Measurements from ENCODE around the gene TRPC4AP.
"Not testable (repeated sequence)": the region's sequence is repeated elsewhere in the genome, so short reads cannot be mapped to it uniquely, and the experiment has no call there.

The TRPC4AP gene

DNA sequence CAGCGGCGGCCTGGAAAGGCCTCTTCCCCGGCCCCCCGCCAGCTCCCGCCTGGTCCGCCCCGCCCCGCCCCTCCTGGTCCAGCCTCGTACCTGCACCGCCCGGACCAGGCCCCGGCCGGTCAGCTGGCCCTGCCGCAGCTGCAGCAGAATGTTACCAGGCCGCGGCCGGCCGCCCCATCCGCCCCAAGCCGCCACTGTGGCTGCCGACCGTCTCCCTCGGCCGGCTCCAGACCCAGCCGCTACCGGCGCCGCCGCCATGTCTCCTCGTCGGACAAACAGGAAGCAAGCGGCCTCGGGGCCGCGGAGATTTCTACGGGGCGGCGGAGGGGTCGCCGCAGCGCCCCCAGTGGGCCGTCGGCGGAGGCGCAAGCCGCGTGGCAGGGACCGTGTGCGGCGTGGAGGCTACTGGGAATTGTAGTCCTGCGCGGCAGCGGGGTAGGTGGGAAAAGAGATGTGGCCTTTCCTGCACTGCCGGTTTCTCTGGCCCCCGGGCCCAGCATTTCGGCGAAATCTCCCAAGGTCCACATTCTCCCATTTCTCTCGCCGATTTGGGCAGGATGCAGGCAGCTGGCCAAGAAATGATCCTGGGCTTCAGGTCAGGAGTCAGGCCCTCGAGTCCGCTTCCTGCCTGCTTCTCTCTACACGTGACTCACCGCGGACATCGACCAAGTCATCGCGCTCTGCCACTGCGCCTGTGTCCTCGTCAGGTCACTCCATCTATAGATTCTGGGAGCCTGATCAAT, at the start of gene TRPC4AP:
Gene TRPC4AP (minus strand): TSS at position 284 of the 743 bp plus-strand sequence. CDS start 26 bp downstream, at position 258.
- peak; percentile 87 for DNase-seq

GRCh38 chr20:35135867-35136586, 43.4 kb upstream of the TRPC4AP start:
- DNase-seq: no peak

DNA sequence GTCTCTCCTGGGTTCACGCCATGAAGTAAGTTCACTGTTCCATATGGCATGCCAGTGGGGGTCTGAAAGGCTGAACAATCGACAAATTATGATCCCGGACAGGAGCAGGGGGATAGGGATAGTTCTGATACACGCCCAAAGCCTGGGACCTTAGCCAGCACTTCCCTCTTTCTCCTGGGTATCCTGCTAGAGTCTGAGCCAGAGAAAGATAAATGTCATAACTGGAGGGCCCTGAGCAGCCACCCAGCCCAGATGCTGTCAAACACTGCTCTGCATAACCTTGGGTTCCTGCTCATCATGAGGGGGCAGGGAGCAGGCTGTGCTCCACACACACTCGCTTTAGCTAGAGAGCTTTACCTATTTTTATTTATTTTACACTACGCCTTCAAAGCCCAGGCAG, 42.3 kb upstream of the TRPC4AP start:
- DNase-seq: no peak

DNA sequence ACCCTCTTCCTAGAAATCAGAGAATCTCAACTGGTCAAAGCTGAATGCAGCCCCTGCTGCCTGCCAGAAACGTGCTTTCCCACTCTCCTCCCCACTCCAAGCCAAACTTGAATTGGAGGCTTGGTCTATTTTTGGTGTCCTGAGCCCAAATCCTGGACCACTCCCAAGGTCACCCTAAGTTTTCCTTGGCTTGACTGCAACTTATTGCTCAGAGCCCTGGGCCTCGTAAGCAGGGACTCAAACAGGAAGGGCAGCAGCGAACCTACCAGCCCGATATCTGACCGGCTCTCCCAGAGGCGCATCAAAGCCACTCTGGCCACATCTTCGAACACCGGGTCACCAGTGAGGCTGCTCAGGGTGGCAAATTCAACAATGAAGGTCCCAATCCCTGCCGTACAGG, 41.9 kb upstream of the TRPC4AP start:
- no peak for DNase-seq

DNA sequence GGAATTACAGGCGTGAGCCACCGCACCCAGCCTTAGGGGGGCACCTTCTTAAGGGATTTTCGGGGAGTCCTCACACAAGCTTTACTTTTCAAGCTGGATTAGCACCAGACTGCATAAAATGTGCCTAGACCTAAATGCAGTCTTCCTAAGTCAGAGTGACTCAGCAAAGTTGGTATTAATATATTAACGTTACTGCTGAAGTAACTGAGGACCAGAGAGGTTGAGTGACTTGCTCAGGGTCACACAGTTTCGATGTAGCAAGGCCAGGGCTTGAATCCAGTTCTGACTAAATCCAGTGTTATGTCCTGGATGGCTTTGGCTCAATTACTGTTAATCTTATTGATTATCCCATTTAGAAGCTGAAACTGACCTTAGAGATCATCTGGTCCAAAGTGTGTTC, 41.1 kb upstream of the TRPC4AP start:
- no peak for DNase-seq

GRCh38 chr20:35133031-35133430, 40.4 kb upstream of the TRPC4AP start:
- DNase-seq: no peak

DNA sequence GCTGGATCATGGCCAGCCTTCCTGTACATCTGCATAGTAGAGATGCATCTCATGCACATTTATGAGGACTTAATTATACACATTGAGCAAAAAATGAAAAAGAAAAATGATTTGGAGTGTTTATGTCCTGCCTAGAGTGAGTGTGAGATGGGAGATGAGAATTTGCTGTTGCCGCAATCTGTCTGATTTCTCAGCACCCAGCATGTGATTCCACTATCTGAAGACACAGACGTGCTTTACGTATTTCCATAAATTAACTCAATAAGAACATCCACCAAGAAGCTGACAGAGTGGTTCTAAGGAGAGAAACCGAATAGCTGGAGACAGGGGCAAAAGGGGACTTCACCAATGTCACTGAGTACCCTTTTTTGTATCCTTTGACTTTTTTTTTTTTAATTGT, 39.3 kb upstream of the TRPC4AP start:
- no peak for DNase-seq

DNA sequence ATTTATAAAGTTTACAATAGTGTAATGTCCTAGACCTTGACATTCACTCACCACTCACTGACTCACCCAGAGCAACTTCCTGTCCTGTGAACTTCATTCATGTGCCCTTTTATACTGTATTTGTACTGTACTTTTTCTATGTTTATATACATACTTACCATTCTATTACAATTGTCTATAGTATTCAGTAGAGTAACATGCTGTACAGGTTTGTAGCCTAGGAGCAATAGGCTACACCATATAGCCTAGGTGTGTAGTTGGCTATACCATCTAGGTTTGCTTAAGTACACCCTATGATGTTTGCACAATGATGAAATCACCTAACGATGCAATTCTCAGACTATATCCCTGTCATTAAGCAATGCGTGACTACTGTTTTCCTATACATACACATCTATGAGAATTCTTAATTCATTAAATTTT, 37.1 kb upstream of the TRPC4AP start:
- DNase-seq: no peak

- no peak for DNase-seq
These were observed 33.1 kb upstream of the TRPC4AP start for GRCh38 chr20:35125753-35126152.

GRCh38 chr20:35122756-35123405, 30.3 kb upstream of the TRPC4AP start:
- no peak for DNase-seq

DNA sequence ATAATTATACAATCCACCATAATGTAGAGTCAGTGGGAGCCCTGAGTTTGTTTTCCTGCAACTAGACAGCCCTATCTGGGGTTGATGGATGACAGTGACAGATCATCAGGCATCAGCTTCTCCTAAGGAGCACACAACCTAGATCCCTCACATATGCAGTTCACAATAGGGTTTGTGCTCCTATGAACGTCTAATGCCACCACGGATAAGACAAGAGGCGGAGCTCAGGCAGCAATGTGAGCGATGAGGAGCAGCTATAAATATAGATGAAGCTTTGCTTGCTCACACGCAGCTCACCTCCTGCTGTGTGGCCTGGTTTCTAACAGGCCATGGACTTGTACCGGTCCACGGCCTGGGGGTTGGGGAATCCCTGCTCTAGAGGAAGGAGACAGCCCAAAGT, 28.6 kb upstream of the TRPC4AP start:
- no peak for DNase-seq

GRCh38 chr20:35120012-35120701, 27.6 kb upstream of the TRPC4AP start:
- peak; percentile 4 for DNase-seq

DNA sequence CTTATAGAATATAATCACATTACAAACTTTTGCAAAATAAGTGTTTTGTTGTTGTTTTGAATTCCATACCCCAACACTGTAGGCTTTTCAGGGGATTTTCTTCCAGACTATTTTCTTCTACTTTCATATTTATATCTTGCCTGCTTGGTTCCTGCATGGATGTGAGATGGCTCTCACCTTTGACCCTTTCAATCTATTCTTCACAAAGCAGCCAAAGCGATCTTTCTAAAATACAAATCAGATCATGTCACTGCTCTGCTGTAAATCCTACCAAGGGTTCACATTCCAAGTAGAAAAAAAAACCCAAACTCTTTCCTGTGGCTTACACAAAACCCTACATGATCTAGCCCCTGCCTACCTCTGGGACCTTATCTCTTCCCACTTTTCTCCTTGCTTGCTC, 25.0 kb upstream of the TRPC4AP start:
- no peak for DNase-seq

- DNase-seq: no peak
These were observed 24.6 kb upstream of the TRPC4AP start for GRCh38 chr20:35117196-35117595.

GRCh38 chr20:35116258-35116657, 23.7 kb upstream of the TRPC4AP start:
- no peak for DNase-seq

DNA sequence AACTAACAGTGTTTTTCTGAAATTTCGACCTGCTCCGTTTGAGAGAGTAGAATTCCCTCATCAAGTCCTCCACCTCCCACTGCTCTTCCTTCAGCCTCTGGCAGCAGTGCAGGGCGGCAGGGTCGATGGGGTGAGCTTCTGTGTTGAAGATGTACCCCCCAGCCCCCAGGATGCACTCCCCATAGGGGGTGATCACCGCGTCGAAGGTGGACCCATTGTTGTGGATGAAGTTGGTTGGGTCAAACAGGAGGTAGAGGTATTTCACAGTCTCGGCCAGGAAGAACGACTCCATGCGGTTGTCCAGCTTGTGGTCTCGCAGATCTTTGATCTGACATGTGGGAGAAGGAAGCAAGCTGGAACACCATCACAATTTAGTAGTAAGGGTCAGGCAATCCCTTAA, 23.0 kb upstream of the TRPC4AP start:
- no peak for DNase-seq

GRCh38 chr20:35112276-35112675, 19.7 kb upstream of the TRPC4AP start:
- not testable (repeated sequence) for DNase-seq

GRCh38 chr20:35111141-35111888, 18.7 kb upstream of the TRPC4AP start:
- DNase-seq: no peak

GRCh38 chr20:35108921-35109320, 16.3 kb upstream of the TRPC4AP start:
- no peak for DNase-seq

DNA sequence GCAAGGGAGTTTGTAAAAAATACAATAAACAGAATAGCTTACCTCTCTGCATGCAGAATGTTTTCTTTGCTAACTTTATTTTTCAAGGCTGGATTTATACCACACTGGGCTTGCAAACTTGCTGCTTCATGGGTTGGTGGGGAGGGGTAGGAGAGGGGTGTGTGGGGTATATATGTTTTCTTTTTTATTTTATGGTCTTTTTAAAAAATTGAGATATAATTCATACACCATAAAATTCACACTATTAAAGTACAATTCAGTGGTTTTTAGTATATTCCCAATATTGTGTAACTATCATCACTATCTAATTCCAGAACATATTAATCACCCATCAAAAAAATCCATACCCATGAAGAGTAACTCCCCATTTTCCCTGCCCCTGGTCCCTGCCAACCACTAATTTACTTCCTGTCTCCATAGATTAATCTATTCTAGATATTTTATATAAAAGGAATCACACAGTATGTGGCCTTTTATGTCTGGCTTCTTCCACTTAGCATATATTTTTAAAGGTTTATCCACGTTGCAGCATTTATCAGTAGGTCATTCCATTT, 14.3 kb upstream of the TRPC4AP start:
- no peak for DNase-seq

DNA sequence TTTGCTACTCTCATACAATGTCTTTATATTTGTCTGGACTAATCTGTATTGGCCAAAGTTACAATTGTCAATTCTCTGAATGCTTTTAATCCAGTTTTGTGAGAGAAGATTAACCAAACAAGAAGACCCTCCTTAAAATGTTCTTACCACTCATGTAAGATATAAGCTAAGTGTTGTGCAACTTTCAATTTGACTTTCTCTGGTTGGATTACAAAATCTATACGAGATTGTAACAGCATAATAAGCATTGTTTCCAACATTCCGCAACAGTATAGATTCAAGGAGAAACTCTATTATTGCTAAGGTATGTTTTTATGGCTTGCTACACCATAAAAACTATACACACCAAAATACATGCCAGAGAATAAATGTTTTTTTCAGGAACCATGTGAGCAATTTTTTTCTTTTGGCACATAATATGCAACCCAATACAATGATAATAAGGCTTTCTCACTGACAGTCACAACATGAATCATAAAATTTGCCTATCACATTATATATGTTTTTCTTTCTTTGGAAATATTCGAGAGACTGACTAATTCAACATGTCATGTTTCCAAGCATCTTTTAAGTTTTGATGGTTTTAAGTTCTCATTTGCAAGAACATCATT, 12.2 kb upstream of the TRPC4AP start:
- no peak for DNase-seq

DNA sequence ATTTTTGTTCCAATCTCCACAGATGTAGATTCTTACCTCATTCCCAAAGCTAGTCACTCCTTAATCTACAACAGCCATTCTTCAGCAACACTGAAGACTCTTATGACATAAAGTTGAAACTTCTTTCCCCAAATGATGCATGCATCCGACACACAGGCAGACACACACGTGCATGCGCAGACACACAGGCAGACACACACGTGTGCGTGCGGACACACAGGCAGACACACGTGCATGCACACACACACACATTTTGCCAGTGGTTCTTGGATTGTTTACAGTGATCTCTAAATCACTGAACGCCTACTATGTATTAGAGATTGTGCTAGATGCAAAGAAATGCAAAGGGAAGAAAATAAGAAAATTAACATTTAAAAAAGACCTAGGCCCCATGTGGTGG, 9.0 kb upstream of the TRPC4AP start:
- no peak for DNase-seq
